H7 (cell line): Measurements from ENCODE around the gene KRT3. TPM values are rescaled to one million over a fixed set of nuclear protein-coding genes. Genes with fewer than 3 reads are reported as not detected.

Experiments used
- DNase-seq: peaks from one replicate; pipeline ENCODE4 v3.0.0; 2012
- H3K27me3 ChIP-seq: 2 replicates; pipeline ENCODE4 v1.6.0; 2011; ENCODE audit warnings: mild to moderate bottlenecking, low read length; ENCODE audit not compliant: control insufficient read depth, insufficient read depth
- H3K36me3 ChIP-seq: replicated peaks from 2 replicates; pipeline ENCODE4 v1.5.1; 2011; ENCODE audit warnings: low read length; ENCODE audit not compliant: control insufficient read depth, insufficient read depth
- H3K4me3 ChIP-seq: 2 replicates; pipeline ENCODE4 v1.5.1; 2011; ENCODE audit warnings: low read depth, mild to moderate bottlenecking, control low read depth, low read length, moderate library complexity; ENCODE audit not compliant: insufficient read depth
- total RNA-seq: library from RNA; depleted of rRNA; stranded (reverse); fragments of >200 nt; shearing (Covaris generic); gene quantifications from 2 replicates; pipeline ENCODE4 v1.2.3, GENCODE V29; 2014; rRNA removed

Gene KRT3
- not detected in 2 replicates for total RNA-seq

DNA sequence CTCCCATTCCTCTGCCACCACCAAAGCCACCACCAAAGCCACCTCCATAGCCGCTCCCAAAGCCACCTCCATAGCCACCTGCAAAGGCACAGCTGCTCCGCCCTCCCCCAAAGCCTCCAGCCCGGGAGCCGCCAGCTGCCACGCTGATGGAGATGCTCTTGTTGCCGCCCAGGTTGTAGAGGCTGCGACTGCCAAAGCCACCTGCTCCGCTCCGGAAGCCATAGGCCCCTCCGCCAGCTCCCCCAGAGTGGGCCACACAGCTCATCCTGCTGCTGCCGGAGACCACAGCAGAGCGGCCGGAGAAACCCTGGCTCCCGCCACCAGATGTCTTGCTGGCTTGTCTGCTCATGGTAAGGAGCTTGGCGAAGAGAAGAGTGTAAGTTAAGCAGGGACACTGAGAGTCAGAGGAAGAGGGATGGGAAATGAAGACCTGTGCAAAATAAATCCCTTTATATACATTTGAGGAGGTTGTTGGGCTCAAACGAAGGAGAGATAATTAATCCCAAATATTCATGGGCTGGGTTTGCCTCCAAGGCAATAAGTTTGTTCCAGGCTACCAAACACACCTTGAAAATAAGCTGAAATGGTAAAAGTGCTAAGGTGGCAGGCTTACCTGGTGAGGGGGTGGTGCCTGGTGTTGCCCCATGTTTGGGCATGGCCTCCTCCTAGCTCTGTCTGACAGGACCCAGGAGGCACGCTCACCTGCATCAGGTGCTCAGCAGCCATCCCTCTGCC, at the start of gene KRT3:
KRT3 (minus strand) TSS at position 424 of the 735 bp plus-strand sequence; CDS start at position 349, 75 bp downstream.
- DNase-seq, result no peak
- H3K36me3 ChIP-seq, result no peaks in the 10 kb centered on the region
- H3K4me3 ChIP-seq, result no peak within 1 kb of the TSS
- no peaks in the 10 kb centered on the region for H3K27me3 ChIP-seq

DNA sequence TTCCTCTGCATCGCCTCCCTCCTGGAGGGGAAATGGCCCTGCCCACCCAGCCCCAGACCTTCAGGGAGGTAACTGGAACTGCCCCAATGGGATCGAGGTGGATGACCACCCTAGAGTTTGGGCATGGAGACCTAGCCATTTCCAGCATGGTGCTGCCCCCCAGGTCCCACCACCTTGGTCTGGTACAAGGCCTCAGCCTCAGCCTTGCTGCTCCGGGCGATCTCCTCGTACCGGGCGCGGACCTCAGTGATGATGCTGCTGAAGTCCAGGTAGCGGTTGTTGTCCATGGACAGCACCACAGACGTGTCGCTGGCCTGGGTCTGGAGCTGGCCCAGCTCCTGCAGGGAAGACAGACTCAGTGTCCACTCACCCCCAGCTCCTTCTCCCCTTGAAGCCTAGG, 48.5 kb upstream of the KRT3 start:
- no peak overlapping the region for H3K4me3 ChIP-seq
- DNase-seq, result no peak
- no peaks in the 10 kb centered on the region; the same call in 1 of the 2 replicates for H3K27me3 ChIP-seq

DNA sequence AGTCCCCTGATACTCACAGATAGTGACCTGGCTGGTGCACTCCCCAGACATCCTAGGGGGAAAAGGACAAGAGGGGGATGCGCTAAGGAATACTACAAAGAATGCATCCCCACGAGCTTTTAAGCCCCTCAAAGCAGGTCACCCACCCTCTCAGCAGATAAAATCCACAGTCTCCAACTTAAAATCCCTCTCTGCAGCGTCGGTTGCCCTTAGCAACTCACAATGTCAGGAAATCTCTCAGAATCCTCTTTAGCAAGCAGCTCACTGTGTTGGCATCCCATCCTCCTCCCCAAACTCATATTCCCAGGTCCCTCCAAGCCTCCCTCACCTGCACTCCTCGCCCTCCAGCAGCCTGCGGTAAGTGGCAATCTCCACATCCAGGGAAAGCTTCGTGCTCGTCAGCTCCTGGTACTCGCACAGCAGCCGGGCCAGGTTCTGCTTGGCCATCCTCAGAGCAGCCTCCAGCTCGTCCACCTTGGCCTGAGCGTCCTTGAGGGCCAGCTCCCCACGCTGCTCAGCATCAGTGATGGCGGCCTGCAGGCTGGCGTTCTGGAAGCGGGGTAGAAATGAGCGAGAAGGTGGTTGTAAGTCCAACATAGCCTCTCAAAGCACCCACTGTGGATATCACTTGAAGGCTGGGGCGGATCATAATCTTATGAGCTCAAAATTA, 43.7 kb upstream of the KRT3 start:
- no peaks in the 10 kb centered on the region; the same call in 1 of the 2 replicates for H3K27me3 ChIP-seq
- no peaks in the 10 kb centered on the region for H3K36me3 ChIP-seq
- DNase-seq, result no peak
- no peak overlapping the region for H3K4me3 ChIP-seq

More for the DNA sequence above, 48.5 kb upstream of the KRT3 start:
- H3K36me3 ChIP-seq, result no peaks in the 10 kb centered on the region

DNA sequence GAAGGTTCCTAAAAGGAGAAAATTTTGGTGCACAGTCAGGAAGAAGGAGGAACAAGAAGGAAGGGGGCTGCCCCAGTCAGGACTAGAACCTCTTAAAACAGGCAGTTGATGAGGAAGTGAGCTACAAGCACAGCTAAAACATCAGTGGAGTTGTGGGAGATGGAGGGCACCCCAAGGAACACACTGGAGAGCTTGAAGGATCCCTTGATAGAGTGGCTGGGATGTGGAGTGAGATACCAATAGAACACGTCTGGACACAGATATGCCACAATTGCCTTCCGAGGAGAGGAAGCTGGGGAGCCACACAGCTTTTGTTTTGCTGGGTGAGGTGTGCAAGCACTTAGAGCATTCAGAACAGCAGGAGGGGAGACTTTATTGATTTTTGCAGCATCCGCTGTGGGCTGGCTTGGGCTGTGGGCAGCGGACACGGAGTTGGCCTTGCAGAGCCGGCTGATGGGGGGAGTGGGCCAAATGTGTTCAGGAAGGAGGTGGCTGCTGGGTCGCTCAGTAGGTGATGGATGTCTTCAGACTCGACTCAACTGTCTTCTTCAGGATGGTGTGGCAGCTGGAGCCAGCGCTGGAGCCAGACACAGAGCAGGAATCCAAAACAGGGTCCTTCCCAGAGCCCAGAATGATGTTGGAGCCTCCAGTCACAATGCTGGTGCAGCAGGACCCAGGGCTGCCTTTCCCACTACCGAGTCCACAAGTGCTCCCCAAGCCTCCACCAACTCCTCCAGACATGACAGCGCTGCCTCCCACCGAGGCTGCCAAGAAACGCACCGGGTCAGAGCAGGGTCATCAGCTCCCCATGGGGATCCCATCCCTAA, 42.9 kb upstream of the KRT3 start:
- no peaks in the 10 kb centered on the region for H3K36me3 ChIP-seq
- no peak overlapping the region for H3K4me3 ChIP-seq
- DNase-seq, result no peak
- no peaks in the 10 kb centered on the region; the same call in 1 of the 2 replicates for H3K27me3 ChIP-seq

GRCh38 chr12:52837781-52838608, 42.1 kb upstream of the KRT3 start:
- no peak for DNase-seq
- Histone ChIP-seq H3K27me3 (no peaks in the 10 kb centered on the region; the same call in 1 of the 2 replicates), H3K4me3 (no peak overlapping the region), H3K36me3 (no peaks in the 10 kb centered on the region)

DNA sequence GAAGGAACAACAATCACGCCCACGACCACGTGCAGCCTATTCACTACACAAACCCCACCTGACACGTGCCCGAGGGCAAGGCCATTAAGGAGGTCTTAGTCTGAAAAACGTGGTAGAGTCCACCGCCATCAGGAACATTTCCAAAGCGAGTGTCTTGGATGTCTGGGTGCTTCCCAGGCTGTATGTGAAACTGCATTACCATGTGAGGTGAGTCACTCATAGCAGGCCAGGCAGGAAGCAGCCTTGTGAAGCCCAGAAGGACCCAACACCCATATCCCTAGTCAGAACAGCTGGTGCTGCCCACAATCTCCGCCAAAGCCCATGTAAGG, 41.5 kb upstream of the KRT3 start:
- H3K4me3 ChIP-seq, result no peak overlapping the region
- no peaks in the 10 kb centered on the region for H3K36me3 ChIP-seq
- H3K27me3 ChIP-seq, result no peaks in the 10 kb centered on the region; the same call in 1 of the 2 replicates
- DNase-seq, result no peak

- H3K36me3 ChIP-seq, result no peaks in the 10 kb centered on the region
- no peak for DNase-seq
- no peaks in the 10 kb centered on the region; the same call in 1 of the 2 replicates for H3K27me3 ChIP-seq
- no peak overlapping the region for H3K4me3 ChIP-seq
Measured at GRCh38 chr12:52836491-52837412, 40.8 kb upstream of the KRT3 start.

DNA sequence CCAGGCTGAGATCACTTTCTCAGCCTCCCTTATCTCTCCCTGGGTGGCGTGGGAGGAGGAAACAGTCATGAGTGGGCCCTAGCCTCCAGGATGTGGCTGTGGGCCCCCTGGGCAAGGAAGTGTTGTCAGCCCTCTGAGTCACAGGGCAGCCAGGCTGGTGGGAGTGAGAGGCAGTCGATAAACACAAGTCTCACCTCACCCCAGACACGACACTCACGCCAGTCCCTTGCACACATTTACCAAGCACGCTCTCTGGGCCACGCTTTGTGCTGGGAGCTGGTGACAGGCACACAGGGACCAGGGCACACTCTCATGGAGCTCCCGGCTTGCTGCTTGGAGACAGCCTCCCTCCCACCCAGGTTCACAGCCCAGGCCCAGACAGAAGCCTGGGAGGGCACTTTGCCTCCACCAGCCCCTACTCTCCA, 40.1 kb upstream of the KRT3 start:
- H3K27me3 ChIP-seq, result no peaks in the 10 kb centered on the region; the same call in 1 of the 2 replicates
- DNase-seq, result no peak
- no peaks in the 10 kb centered on the region for H3K36me3 ChIP-seq
- H3K4me3 ChIP-seq, result no peak overlapping the region

DNA sequence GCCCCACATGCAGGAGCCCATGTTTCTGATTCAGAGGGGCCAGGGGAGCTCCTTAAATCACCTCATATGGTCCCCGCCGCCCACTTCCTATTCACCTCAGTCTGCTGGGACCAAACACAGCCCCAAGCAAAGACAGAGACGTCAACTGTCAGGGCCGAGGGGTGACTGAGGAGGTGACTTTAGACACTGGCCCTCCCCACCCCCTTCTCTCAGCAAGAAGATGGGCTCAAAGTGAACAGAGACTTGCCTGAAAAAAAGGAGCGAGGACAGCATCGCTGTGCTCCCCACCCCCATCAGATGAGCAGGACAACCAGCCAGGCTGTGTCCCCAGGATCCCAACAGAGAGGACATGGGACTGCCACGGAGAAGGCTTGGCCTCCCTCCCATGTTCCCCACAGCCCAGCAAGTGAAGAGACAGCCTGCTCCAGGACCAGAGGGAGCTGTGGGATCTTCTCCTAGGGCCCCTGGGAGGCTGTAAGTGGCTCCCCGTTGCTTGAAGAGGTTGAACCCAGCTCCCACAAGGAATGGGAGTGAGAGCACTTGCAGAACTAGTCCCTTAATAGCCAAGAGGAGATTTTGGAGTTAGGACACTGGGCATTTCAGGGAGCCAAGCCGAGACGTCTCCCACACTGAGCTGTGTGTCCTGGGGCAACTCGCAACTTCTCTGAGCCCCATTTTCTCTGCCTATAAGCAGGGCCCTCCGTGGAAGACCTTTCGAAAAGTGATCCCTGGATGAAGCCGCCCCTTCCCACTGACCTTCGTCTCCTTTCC, 39.5 kb upstream of the KRT3 start:
- DNase-seq, result no peak
- Histone ChIP-seq H3K4me3 (no peak overlapping the region), H3K27me3 (no peaks in the 10 kb centered on the region; the same call in 1 of the 2 replicates), H3K36me3 (no peaks in the 10 kb centered on the region)

- Histone ChIP-seq H3K27me3 (no peaks in the 10 kb centered on the region; the same call in 1 of the 2 replicates), H3K4me3 (no peak overlapping the region), H3K36me3 (no peaks in the 10 kb centered on the region)
- no peak for DNase-seq
Measured at GRCh38 chr12:52834727-52835001, 38.7 kb upstream of the KRT3 start.

DNA sequence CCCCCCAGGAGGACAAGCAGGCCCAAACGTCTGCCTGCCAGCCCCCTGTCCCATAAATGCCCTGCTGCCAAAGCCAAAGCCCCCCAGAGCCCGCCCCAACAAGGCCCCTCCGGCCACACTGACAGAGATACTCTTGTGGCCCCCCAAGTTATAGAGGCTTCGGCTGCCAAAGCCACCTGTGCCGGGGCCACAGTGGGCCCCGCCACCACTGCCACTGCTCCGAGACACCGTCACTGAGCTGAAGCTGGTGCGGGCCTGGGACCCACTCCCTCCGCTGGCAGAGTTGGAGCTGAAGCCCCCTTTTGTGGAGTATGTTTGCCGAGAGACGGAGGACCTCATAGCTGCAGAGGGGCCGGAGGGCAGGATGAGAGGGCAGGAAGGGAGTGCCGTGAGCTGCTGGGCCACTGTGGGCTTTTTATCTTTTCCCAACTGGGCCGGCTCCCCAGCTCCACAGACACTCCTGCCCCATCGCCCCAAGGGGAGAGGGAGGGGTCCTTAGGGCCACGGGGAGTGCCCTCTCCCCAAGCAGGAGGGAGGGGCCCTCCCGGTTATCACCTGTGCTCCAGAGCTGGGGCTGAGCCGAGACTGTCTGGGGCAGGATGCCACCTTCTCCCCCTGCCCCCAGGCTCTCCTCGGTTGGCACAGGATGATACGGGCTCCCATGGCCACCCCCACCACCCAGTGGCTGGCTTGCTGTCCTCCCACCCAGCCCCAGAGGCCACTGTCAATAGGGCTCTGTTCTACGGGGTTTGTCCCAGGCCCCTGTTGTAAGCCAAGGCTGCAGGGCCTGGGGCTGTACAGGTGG, 38.2 kb upstream of the KRT3 start, which contains the start of gene KRT79:
KRT79 (minus strand) TSS at position 390 of the 805 bp plus-strand sequence; CDS start at position 339, 51 bp downstream.
- H3K36me3 ChIP-seq, result no peaks in the 10 kb centered on the region
- H3K4me3 ChIP-seq, result no peak within 1 kb of the TSS
- DNase-seq, result no peak
- no peaks in the 10 kb centered on the region; the same call in 1 of the 2 replicates for H3K27me3 ChIP-seq
